MM.1S (cell line): ENCODE data around the gene CALHM3.

Source experiments
- EZH2 ChIP-seq: fragments of 300-600 bp; sonication (generic); optimal IDR thresholded peaks from 2 replicates; pipeline ENCODE3; 2017; ENCODE audit warnings: low read depth, mild to moderate bottlenecking, antibody characterized with exemption, low read length, mixed read lengths
- TF ChIP-seq, protein P1 (sequence below): fragments of 300-600 bp; sonication (generic); IDR thresholded peaks from 2 replicates; pipeline ENCODE4 v1.5.1; 2016; ENCODE audit warnings: antibody characterized with exemption, low read length, mixed read lengths

DNA sequence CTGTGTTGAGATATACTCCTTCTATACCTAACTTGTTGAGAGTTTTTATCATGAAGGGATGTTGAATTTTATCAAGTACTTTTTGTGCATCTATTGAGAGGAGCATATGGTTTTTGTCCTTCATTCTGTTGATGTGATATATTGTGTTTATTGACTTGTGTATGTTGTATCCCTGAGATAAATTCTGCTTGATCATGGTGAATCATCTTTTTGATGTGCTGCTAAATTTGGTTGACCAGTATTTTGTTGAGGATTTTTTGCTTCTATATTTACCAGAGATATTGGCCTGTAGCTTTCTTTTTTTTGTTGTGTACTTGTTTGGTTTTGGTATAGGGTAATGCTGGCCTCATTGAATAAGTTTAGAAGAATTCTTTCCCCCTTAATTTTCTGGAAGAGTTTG, 46.9 kb upstream of the CALHM3 start:
- TF ChIP-seq, protein P1, sequence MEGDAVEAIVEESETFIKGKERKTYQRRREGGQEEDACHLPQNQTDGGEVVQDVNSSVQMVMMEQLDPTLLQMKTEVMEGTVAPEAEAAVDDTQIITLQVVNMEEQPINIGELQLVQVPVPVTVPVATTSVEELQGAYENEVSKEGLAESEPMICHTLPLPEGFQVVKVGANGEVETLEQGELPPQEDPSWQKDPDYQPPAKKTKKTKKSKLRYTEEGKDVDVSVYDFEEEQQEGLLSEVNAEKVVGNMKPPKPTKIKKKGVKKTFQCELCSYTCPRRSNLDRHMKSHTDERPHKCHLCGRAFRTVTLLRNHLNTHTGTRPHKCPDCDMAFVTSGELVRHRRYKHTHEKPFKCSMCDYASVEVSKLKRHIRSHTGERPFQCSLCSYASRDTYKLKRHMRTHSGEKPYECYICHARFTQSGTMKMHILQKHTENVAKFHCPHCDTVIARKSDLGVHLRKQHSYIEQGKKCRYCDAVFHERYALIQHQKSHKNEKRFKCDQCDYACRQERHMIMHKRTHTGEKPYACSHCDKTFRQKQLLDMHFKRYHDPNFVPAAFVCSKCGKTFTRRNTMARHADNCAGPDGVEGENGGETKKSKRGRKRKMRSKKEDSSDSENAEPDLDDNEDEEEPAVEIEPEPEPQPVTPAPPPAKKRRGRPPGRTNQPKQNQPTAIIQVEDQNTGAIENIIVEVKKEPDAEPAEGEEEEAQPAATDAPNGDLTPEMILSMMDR, result no peak
- no peak for TF ChIP-seq EZH2
